Kidney (tissue), 14 donors: Measurements from ENCODE around the gene CASP4. TPM values are rescaled to one million over a fixed set of nuclear protein-coding genes. Genes with fewer than 3 reads are reported as not detected.
"Not testable (repeated sequence)": the region's sequence is repeated elsewhere in the genome, so short reads cannot be mapped to it uniquely, and the experiment has no call there.

ENCODE experiments used
- DNase-seq, 5 donors: peaks; one replicate each; pipeline ENCODE4 v3.0.0-alpha.2; 2013 to 2020
- FAIRE-seq: peaks from 2 replicates; lab custom pipeline; 2012; peaks lifted over from hg19 to GRCh38; lab: Jason Lieb, UNC
- H3K27ac ChIP-seq, 2 donors: one replicate each; pipeline ENCODE4 v1.7.0; 2013; ENCODE audit warnings: low read depth in 2 of 2, low read length in 2 of 2, inconsistent platforms in 1 of 2
- H3K27me3 ChIP-seq: one replicate; pipeline ENCODE4 v1.7.1; 2013; ENCODE audit warnings: low read length, inconsistent platforms; ENCODE audit not compliant: control insufficient read depth, insufficient read depth
- H3K36me3 ChIP-seq, 3 donors: one replicate each; pipeline versions ENCODE4 v1.7.0 to v1.7.1; 2013; ENCODE audit warnings: low read length in 3 of 3, control low read depth in 1 of 3, inconsistent platforms in 1 of 3; ENCODE audit not compliant: insufficient read depth in 3 of 3, control insufficient read depth in 2 of 3
- H3K4me1 ChIP-seq, 3 donors: one replicate each; pipeline versions ENCODE4 v1.7.0 to v1.7.1; 2013; ENCODE audit warnings: low read length in 3 of 3, inconsistent platforms in 1 of 3, low read depth in 1 of 3; ENCODE audit not compliant: control insufficient read depth in 2 of 3, insufficient read depth in 2 of 3
- H3K4me3 ChIP-seq, 3 donors: one replicate each; pipeline versions ENCODE4 v1.7.0 to v1.8.1; 2013; ENCODE audit warnings: low read length in 3 of 3, control low read depth in 1 of 3, inconsistent platforms in 1 of 3
- H3K9ac ChIP-seq, 3 donors: one replicate each; pipeline versions ENCODE4 v1.7.0 to v1.7.1; 2013; ENCODE audit warnings: low read length in 3 of 3, control low read depth in 1 of 3, inconsistent platforms in 1 of 3
- H3K9me3 ChIP-seq, 3 donors: one replicate each; pipeline versions ENCODE4 v1.7.0 to v1.7.1; 2013; ENCODE audit warnings: low read length in 3 of 3, control low read depth in 1 of 3, inconsistent platforms in 1 of 3; ENCODE audit not compliant: control insufficient read depth in 2 of 3, insufficient read depth in 1 of 3
- CTCF ChIP-seq: IDR thresholded peaks from 3 replicates; pipeline ENCODE4 v1.5.1; 2012; ENCODE audit warnings: mild to moderate bottlenecking, moderate library complexity, borderline replicate concordance; ENCODE audit not compliant: insufficient read depth; ENCODE audit errors: extremely low read depth
- intact Hi-C: fragments of 100-400 bp; cut with DNase I; formaldehyde crosslinking; loops from one replicate; pipeline ENCODE4 v1.11.1; 2022
- polyA plus RNA-seq: library from polyadenylated mRNA; stranded (reverse); fragments of 350-450 nt; fragmentation: Illumina TruSeq; extraction: RNeasy Lipid Tissue Mini Kit (QIAGEN cat#74804); gene quantifications from one replicate; pipeline ENCODE4 v1.2.3, GENCODE V29; 2014; ENCODE audit warnings: low read depth, low replicate concordance; ENCODE audit not compliant: insufficient read depth
- total RNA-seq: library from RNA; stranded (reverse); fragmentation: NEBNext Ultra II Directional; extraction: Animal tissue kit (Norgen Biotek cat#: 25700); gene quantifications from one replicate; pipeline ENCODE4 v1.2.1, GENCODE V29; 2021
- donor health status: control.
- donor health status: control.
- donor health status: control.
- donor health status: control.
- donor health status: control.
- donor health status: DM: yes; HTN: yes; CAD: no.
- donor health status: Normal renal cell carcinoma (clear cell type).

The CASP4 gene
- total and polyA plus RNA-seq, 2 donors from 2014 or later = 40.6 to 60.3 TPM

- FAIRE-seq (no peak), DNase-seq (no peak)
- H3K4me1 ChIP-seq = no peaks in the 10 kb centered on the region
- no peaks in the 10 kb centered on the region for H3K27me3 ChIP-seq
- TF ChIP-seq CTCF = no peak
- H3K36me3 ChIP-seq = no peaks in the 10 kb centered on the region
- H3K27ac ChIP-seq = no peak overlapping the region
- intact Hi-C loops = no loop called here
- H3K9ac ChIP-seq = no peak overlapping the region
- H3K9me3 ChIP-seq = peaks cover 0 to 3% (median 3%) of the 10 kb centered on the region in 3 donors
- H3K4me3 ChIP-seq = no peak overlapping the region
Measured at GRCh38 chr11:104991994-104992393, 23.6 kb upstream of the CASP4 start.

DNA sequence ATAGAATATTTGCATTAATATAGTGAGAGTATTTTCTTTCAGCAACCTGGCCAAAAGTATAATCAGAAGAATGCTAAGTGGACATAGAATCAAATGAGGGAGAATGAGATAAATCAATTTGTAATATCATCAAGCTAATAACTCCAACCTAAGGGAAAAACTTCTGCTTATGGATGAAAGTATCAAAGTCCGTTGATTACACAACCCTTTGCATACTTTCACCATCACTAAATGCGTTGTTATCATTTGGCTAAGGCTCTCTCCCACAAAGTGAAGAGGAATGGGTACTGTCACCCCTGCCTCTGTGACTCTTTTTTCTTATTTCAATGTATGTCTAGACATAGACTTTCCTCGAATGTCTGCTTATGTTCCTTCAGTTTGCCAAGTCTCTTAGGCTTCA is 16.4 kb upstream of the CASP4 start:
- TF ChIP-seq CTCF = no peak
- Histone ChIP-seq H3K9ac (no peak overlapping the region), H3K4me3 (no peak overlapping the region), H3K9me3 (peaks cover 0 to 3% (median 3%) of the 10 kb centered on the region in 3 donors), H3K27me3 (no peaks in the 10 kb centered on the region), H3K36me3 (no peaks in the 10 kb centered on the region), H3K4me1 (no peaks in the 10 kb centered on the region), H3K27ac (no peak overlapping the region)
- FAIRE-seq (no peak), DNase-seq (no peak)
- intact Hi-C loops = no loop called here

DNA sequence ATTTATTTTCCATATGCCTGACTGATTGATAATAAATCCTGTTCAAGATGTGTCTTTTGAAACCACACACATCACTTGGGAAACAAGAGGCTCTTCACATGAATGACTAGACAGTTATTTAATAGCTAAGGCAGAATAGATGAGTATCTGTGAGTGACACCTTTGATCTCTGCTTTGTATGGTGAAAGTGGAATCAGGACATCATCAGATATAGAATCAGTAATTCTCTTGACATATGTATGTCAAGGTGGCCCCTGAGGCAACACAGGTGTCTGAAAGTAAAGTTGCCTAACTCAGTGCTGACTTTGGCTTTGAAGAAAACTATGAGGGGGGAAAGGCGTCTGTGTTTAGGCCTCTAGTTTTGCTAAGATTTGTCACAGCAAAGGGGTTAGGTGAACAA is 11.5 kb upstream of the CASP4 start:
- intact Hi-C loops = no loop called here
- DNase-seq (no peak), FAIRE-seq (no peak)
- no peak overlapping the region for H3K4me3 ChIP-seq
- no peak for TF ChIP-seq CTCF
- no peak overlapping the region for H3K9ac ChIP-seq
- H3K9me3 ChIP-seq = no peaks in the 10 kb centered on the region
- no peak overlapping the region for H3K27ac ChIP-seq
- H3K36me3 ChIP-seq = no peaks in the 10 kb centered on the region
- H3K27me3 ChIP-seq = no peaks in the 10 kb centered on the region
- H3K4me1 ChIP-seq = no peaks in the 10 kb centered on the region

DNA sequence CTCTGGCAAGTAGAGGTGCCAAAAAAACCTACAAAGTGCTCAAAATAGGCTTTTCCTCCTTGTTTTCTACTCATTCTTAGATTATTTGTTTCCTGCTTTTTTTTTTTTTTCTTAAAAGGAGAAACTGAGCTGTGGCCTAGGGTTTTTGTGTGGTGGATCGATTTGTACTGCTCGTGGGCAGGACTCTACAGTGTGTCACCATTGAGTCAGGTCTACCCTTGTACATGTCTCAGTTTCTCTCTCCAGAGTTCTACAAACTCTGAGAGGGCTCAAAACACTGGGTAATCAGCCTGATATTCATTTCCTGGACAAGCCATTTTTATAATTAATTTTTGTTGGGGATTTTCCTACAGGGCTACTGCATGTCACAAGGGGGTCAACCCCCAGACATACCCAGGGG is 5.2 kb upstream of the CASP4 start:
- Histone ChIP-seq H3K4me3 (no peak overlapping the region), H3K9me3 (no peaks in the 10 kb centered on the region), H3K36me3 (no peaks in the 10 kb centered on the region), H3K27ac (no peak overlapping the region), H3K4me1 (peaks cover 0 to 3% (median 0%) of the 10 kb centered on the region in 3 donors), H3K9ac (no peak overlapping the region), H3K27me3 (no peaks in the 10 kb centered on the region)
- DNase-seq = no peak
- intact Hi-C loops = no loop called here
- TF ChIP-seq CTCF = no peak
- FAIRE-seq = no peak

- intact Hi-C loops, H3K9me3 ChIP-seq, H3K27ac ChIP-seq, H3K4me1 ChIP-seq, H3K4me3 ChIP-seq, H3K9ac ChIP-seq, H3K27me3 ChIP-seq, FAIRE-seq, H3K36me3 ChIP-seq, DNase-seq: not testable (repeated sequence)
Measured at GRCh38 chr11:104972924-104973323, 4.5 kb upstream of the CASP4 start.
